Immature natural killer cell (primary cell): Measurements from ENCODE around the gene SAPCD1. TPM values are rescaled to one million over a fixed set of nuclear protein-coding genes. Genes with fewer than 3 reads are reported as not detected.
"Not testable (repeated sequence)": the region's sequence is repeated elsewhere in the genome, so short reads cannot be mapped to it uniquely, and the experiment has no call there.

Experiments
- DNase-seq, 3 donors: peaks; one replicate each; pipeline ENCODE4 v3.0.0; 2022; ENCODE audit warnings: mixed read lengths in 1 of 3
- H3K27ac Mint-ChIP-seq, 6 donors: one replicate each; pipeline ENCODE4 v1.8.0; 2020; ENCODE audit warnings: mixed read lengths in 6 of 6, mild to moderate bottlenecking in 5 of 6, inconsistent platforms in 4 of 6, moderate library complexity in 3 of 6
- H3K27me3 Mint-ChIP-seq, 3 donors: one replicate each; pipeline ENCODE4 v1.8.0; 2020 to 2021; ENCODE audit warnings: low read depth in 3 of 3, mild to moderate bottlenecking in 3 of 3, mixed read lengths in 3 of 3, moderate library complexity in 3 of 3, inconsistent platforms in 1 of 3
- H3K36me3 Mint-ChIP-seq, 3 donors: one replicate each; pipeline ENCODE4 v1.8.0; 2020; ENCODE audit warnings: mixed read lengths in 3 of 3, inconsistent platforms in 2 of 3, mild to moderate bottlenecking in 2 of 3
- H3K4me1 Mint-ChIP-seq, 2 donors: one replicate each; pipeline ENCODE4 v1.8.0; 2020; ENCODE audit warnings: inconsistent platforms in 2 of 2, mild to moderate bottlenecking in 2 of 2, mixed read lengths in 2 of 2, moderate library complexity in 1 of 2
- H3K4me3 Mint-ChIP-seq, 5 donors: one replicate each; pipeline ENCODE4 v1.8.0; 2020; ENCODE audit warnings: mild to moderate bottlenecking in 5 of 5, mixed read lengths in 5 of 5, inconsistent platforms in 3 of 5, moderate library complexity in 3 of 5
- H3K9me3 Mint-ChIP-seq, 6 donors: one replicate each; pipeline ENCODE4 v1.8.0; 2020; ENCODE audit warnings: mild to moderate bottlenecking in 6 of 6, mixed read lengths in 6 of 6, inconsistent platforms in 4 of 6, moderate library complexity in 3 of 6
- polyA plus RNA-seq, 3 donors: library from polyadenylated mRNA; unstranded; fragments of 300-500 nt; fragmentation: Illumina TruSeq; gene quantifications; one replicate each; pipeline ENCODE4 v1.2.3, GENCODE V29; 2021

SAPCD1 gene
- polyA plus RNA-seq, 3 donors from 2014 or later: not detected

GRCh38 chr6:31794866-31795615, 32.6 kb downstream of the SAPCD1 start:
- Mint-ChIP-seq H3K27me3 (peaks cover 0 to 3% (median 3%) of the 10 kb centered on the region in 3 donors), H3K4me3 (peak overlapping the region; percentile 93 to 97 (median 96)), H3K27ac (peak overlapping the region; percentile 96 to 98 (median 98)), H3K9me3 (no peaks in the 10 kb centered on the region), H3K36me3 (peaks cover 8 to 11% (median 8%) of the 10 kb centered on the region in 3 donors), H3K4me1 (peaks cover 38% of the 10 kb centered on the region in 2 donors)
- DNase-seq: no peak

- peaks cover 37 to 38% of the 10 kb centered on the region in 2 donors for H3K4me1 Mint-ChIP-seq
Measured at GRCh38 chr6:31795616-31796298, 33.3 kb downstream of the SAPCD1 start, which contains the start of gene VARS1. Gene VARS1 (minus strand): TSS chr6:31795752. CDS start chr6:31795217, 535 bp downstream.

GRCh38 chr6:31796993-31797385, 34.5 kb downstream of the SAPCD1 start:
- DNase-seq: no peak
- Mint-ChIP-seq H3K4me1 (peaks cover 33 to 34% of the 10 kb centered on the region in 2 donors), H3K27me3 (peaks cover 0 to 3% (median 2%) of the 10 kb centered on the region in 3 donors), H3K36me3 (peaks cover 0 to 4% (median 1%) of the 10 kb centered on the region in 3 donors), H3K9me3 (no peaks in the 10 kb centered on the region), H3K4me3 (peak overlapping the region in 4 of 5 donors; percentile 63 to 78 (median 68)), H3K27ac (peak overlapping the region; percentile 80 to 95 (median 89))

More at GRCh38 chr6:31795616-31796298, 33.3 kb downstream of the SAPCD1 start, which contains the start of gene VARS1:
- Mint-ChIP-seq H3K36me3 (peaks cover 5 to 8% (median 5%) of the 10 kb centered on the region in 3 donors), H3K9me3 (no peaks in the 10 kb centered on the region), H3K4me3 (peak within 1 kb of the TSS; percentile 93 to 97 (median 96)), H3K27me3 (peaks cover 0 to 3% (median 2%) of the 10 kb centered on the region in 3 donors), H3K27ac (peak within 1 kb of the TSS; percentile 96 to 98 (median 98))
- DNase-seq: peak; percentile 89 to 92 (median 91)

GRCh38 chr6:31797588-31797987, 35.1 kb downstream of the SAPCD1 start:
- Mint-ChIP-seq H3K27ac (peak overlapping the region; percentile 80 to 95 (median 89)), H3K9me3 (no peaks in the 10 kb centered on the region), H3K36me3 (peaks cover 0 to 4% (median 0%) of the 10 kb centered on the region in 3 donors), H3K27me3 (peaks cover 0 to 3% (median 2%) of the 10 kb centered on the region in 3 donors), H3K4me1 (peaks cover 33 to 34% of the 10 kb centered on the region in 2 donors), H3K4me3 (peak overlapping the region; percentile 43 to 78 (median 66))
- DNase-seq: peak in 1 of 3 donors; percentile 23

GRCh38 chr6:31799781-31800180, 37.3 kb downstream of the SAPCD1 start:
- H3K4me1 Mint-ChIP-seq: peaks cover 19 to 25% of the 10 kb centered on the region in 2 donors
- H3K27me3 Mint-ChIP-seq: peaks cover 0 to 3% (median 2%) of the 10 kb centered on the region in 3 donors
- no peak overlapping the region for H3K4me3 Mint-ChIP-seq
- no peak for DNase-seq
- H3K36me3 Mint-ChIP-seq: peaks cover 0 to 4% (median 0%) of the 10 kb centered on the region in 3 donors
- no peak overlapping the region for H3K27ac Mint-ChIP-seq
- no peaks in the 10 kb centered on the region for H3K9me3 Mint-ChIP-seq

GRCh38 chr6:31801031-31801927, 38.8 kb downstream of the SAPCD1 start:
- not testable (repeated sequence) for H3K9me3 Mint-ChIP-seq, H3K27ac Mint-ChIP-seq, H3K27me3 Mint-ChIP-seq, H3K36me3 Mint-ChIP-seq, DNase-seq, H3K4me3 Mint-ChIP-seq
- H3K4me1 Mint-ChIP-seq: peaks cover 20 to 26% of the 10 kb centered on the region in 2 donors

GRCh38 chr6:31805939-31806469, 43.5 kb downstream of the SAPCD1 start:
- Mint-ChIP-seq H3K4me1 (peaks cover 15 to 16% of the 10 kb centered on the region in 2 donors), H3K36me3 (peaks cover 0 to 12% (median 8%) of the 10 kb centered on the region in 3 donors), H3K9me3 (no peaks in the 10 kb centered on the region), H3K27ac (peak overlapping the region; percentile 95 to 98 (median 98)), H3K4me3 (peak overlapping the region; percentile 89 to 93 (median 92)), H3K27me3 (peaks cover 3 to 10% (median 7%) of the 10 kb centered on the region in 3 donors)
- no peak for DNase-seq

GRCh38 chr6:31806470-31807272, 44.2 kb downstream of the SAPCD1 start, which contains the start of gene LSM2:
Gene LSM2 (minus strand): TSS chr6:31806966. CDS start chr6:31806757, 209 bp downstream.
- H3K36me3 Mint-ChIP-seq: peaks cover 0 to 15% (median 7%) of the 10 kb centered on the region in 3 donors
- H3K27ac Mint-ChIP-seq: peak within 1 kb of the TSS; percentile 95 to 98 (median 98)
- DNase-seq: peak; percentile 98 to 99 (median 99)
- peaks cover 15 to 16% of the 10 kb centered on the region in 2 donors for H3K4me1 Mint-ChIP-seq
- H3K4me3 Mint-ChIP-seq: peak within 1 kb of the TSS; percentile 89 to 93 (median 92)
- H3K9me3 Mint-ChIP-seq: no peaks in the 10 kb centered on the region
- peaks cover 3 to 10% (median 7%) of the 10 kb centered on the region in 3 donors for H3K27me3 Mint-ChIP-seq

GRCh38 chr6:31808599-31808998, 46.1 kb downstream of the SAPCD1 start:
- Mint-ChIP-seq H3K4me1 (peaks cover 14 to 17% of the 10 kb centered on the region in 2 donors), H3K27ac (peak overlapping the region in 1 of 6 donors; percentile 7), H3K36me3 (peaks cover 0 to 15% (median 7%) of the 10 kb centered on the region in 3 donors)
- H3K9me3 Mint-ChIP-seq, H3K27me3 Mint-ChIP-seq, H3K4me3 Mint-ChIP-seq, DNase-seq: not testable (repeated sequence)

GRCh38 chr6:31811645-31812044, 49.2 kb downstream of the SAPCD1 start:
- Mint-ChIP-seq H3K4me3 (peak overlapping the region in 1 of 5 donors; percentile 10), H3K4me1 (peaks cover 13 to 19% of the 10 kb centered on the region in 2 donors), H3K9me3 (no peaks in the 10 kb centered on the region), H3K27me3 (peaks cover 3 to 6% (median 6%) of the 10 kb centered on the region in 3 donors), H3K36me3 (peaks cover 0 to 15% (median 7%) of the 10 kb centered on the region in 3 donors), H3K27ac (no peak overlapping the region)
- no peak for DNase-seq

- Mint-ChIP-seq H3K27me3 (peaks cover 0 to 11% (median 3%) of the 10 kb centered on the region in 3 donors), H3K36me3 (peaks cover 0 to 15% (median 7%) of the 10 kb centered on the region in 3 donors), H3K4me3 (peak overlapping the region in 3 of 5 donors; percentile 90 to 94 (median 93)), H3K27ac (peak overlapping the region in 1 of 6 donors; percentile 77), H3K9me3 (no peaks in the 10 kb centered on the region), H3K4me1 (peaks cover 19 to 27% of the 10 kb centered on the region in 2 donors)
- no peak for DNase-seq
Measured at GRCh38 chr6:31813465-31813849, 51.0 kb downstream of the SAPCD1 start.
